Stimulated activated CD4-positive, alpha-beta T cell treated with anti-CD3 and anti-CD28 coated beads, Interleukin-12 subunit alpha, Interleukin-12 subunit beta, amount 100 ng/mL, for 4 hours (primary cell): Measurements from ENCODE around the gene OR7C2.

ENCODE experiments used
- DNase-seq: peaks from one replicate; pipeline ENCODE4 v3.0.0-alpha.2; 2020

The OR7C2 gene

GRCh38 chr19:14979476-14980255 lies 38.4 kb downstream of the OR7C2 start, which contains the start of gene SLC1A6:
TSS of gene SLC1A6 (minus strand) at chr19:14979864. CDS start at chr19:14972910, 6,954 bp downstream.
- DNase-seq: no peak

DNA sequence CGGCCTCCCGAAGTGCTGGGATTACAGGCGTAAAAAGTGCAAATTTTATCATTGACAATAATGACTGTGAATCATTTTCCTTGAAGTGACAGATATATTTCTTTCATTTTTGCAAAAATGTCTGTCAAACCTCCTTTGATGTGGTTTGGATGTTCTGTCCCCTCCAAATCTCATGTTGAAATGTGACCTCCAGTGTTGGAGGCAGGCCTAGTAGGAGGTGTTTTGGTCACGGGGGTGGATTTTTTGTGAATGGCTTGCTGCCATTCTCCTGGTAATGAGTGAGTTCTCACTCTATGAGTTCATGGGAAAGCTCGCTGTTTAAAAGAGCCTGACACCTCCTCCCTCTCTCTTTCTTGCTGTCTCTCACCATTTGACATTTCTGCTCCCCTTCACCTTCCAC lies 43.8 kb downstream of the OR7C2 start:
- DNase-seq: no peak
